GM19351 (cell line): ENCODE data around the gene SEC31B.

Source experiments
- ATAC-seq: cut with Tn5 transposase; IDR thresholded peaks from one replicate; pipeline ENCODE4 v1.9.1; 2021; ENCODE audit warnings: mild to moderate bottlenecking, moderate library complexity; ENCODE audit not compliant: unreplicated experiment

Gene SEC31B

DNA sequence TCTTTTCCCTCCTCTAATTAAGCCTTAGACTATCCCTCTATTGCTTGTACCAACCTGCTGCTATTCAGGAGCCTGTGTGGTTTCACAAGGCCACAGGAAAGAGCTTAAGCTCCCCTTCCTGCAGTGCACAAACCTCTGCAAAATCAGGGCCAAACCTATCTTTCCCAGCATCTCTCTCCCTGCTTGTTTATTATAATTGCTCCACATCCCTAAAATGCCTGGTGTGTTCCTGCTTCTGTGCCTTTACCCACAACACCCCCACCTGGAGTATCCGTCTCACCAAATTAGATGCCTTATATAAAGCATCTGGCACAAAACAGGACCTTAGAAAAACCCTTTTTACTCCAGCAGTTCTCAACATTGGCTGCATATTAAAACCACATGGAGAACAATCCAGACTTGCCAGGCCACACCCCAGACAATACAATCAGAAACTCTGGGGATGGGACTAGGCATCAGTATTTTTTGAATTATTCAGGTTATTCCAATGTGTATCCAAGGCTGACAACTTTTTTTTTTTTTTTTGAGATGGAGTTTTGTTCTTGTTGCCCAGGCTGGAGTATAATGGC lies 16.7 kb downstream of the SEC31B start:
- ATAC-seq = no peak

DNA sequence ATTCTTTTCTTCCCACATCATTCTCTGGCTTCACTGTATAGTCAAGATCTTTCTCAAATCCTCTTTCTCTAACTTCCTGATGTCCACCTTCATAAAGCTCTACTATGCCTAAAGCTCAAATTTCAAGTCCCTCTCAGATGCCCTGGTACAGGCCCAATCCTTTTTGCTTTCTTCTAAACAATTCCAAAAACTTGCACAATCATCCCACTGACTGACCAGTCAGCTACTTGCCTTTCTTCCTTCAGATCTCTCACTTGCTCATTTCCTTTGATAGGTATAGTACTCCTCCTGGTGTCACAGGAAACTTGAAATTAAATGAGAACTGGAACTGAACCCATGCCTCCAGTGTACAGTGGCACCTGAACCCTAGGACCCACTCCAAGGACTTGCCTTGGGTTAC lies 18.2 kb downstream of the SEC31B start:
- ATAC-seq = no peak

- ATAC-seq = no peak
These were observed 21.6 kb downstream of the SEC31B start for GRCh38 chr10:100498059-100498458.

DNA sequence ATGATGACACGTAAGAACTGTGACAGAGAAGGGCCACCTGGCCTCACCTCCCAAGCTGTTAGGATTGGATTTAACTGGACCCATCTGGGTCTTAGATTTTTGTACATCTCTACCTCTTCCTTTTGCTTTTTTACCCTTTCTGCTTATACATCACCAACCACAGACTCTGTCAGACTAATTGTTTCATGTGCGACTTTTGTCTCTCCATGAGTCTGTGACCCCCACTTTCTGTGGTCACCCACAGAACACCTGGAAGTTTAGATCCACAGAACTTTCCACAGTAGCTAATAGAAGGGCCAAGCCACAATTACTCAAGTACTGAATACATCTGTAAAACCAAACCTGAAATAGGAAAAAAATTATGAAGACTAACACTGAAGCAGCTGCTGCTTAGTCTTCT lies 23.1 kb downstream of the SEC31B start:
- no peak for ATAC-seq

GRCh38 chr10:100490531-100490930 lies 29.1 kb downstream of the SEC31B start:
- no peak for ATAC-seq

DNA sequence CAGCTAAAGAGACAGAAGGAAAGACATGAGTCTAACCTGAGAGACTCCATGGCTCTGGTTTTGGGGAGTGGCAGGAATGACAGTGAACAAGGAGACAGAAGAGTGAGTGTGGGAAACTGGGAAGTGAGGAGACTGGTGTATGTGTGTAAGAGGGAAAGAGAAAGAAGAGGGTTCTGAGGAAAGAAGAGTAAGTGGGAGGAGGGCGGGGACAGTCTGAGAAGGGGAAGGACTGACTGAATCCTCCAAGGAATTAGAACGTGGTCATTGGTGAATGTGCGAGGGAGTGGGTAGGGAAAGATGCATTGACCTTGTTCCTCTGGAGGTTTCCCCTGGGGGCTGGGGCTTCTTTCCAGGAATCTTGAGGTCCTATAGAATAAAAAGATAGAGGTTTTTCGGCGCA lies 30.3 kb downstream of the SEC31B start:
- no peak for ATAC-seq

DNA sequence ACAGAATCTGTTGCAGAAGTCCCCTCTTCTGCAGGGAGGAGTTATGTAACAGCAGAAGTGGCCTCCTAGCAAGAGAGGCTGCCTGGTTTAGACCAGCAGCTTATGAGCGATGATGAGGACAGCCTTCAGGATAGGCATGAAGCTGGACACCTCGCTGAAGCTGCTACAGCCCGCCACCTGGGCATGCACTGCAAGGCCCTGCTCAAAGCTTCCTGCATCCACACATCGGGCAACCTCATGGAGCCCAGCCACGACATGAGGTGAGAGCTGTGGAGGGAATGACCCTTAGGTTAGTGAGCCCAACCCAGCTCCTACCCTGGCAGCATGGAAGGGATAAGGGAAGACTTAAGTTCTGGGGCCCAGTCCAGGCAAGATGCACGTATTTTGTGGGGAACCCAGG lies 32.1 kb downstream of the SEC31B start:
- ATAC-seq = no peak

- ATAC-seq = no peak
These were observed 33.7 kb downstream of the SEC31B start for GRCh38 chr10:100485801-100486495.

GRCh38 chr10:100485366-100485765 lies 34.3 kb downstream of the SEC31B start:
- ATAC-seq = no peak

- no peak for ATAC-seq
These were observed 35.6 kb downstream of the SEC31B start for GRCh38 chr10:100483876-100484666.

GRCh38 chr10:100482834-100483185 lies 36.9 kb downstream of the SEC31B start:
- no peak for ATAC-seq

DNA sequence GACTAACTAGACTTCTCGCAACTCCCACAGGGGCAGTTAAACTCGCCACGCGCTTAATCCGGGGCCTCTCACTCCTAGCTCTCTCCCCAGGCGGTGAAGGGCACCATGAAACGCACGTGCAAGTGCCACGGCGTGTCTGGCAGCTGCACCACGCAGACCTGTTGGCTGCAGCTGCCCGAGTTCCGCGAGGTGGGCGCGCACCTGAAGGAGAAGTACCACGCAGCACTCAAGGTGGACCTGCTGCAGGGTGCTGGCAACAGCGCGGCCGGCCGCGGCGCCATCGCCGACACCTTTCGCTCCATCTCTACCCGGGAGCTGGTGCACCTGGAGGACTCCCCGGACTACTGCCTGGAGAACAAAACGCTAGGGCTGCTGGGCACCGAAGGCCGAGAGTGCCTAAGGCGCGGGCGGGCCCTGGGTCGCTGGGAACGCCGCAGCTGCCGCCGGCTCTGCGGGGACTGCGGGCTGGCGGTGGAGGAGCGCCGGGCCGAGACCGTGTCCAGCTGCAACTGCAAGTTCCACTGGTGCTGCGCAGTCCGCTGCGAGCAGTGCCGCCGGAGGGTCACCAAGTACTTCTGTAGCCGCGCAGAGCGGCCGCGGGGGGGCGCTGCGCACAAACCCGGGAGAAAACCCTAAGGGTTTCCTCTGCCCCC lies 37.4 kb downstream of the SEC31B start:
- peak; percentile 56 for ATAC-seq

- peak; percentile 99 for ATAC-seq
These were observed 38.1 kb downstream of the SEC31B start for GRCh38 chr10:100481462-100482081.

DNA sequence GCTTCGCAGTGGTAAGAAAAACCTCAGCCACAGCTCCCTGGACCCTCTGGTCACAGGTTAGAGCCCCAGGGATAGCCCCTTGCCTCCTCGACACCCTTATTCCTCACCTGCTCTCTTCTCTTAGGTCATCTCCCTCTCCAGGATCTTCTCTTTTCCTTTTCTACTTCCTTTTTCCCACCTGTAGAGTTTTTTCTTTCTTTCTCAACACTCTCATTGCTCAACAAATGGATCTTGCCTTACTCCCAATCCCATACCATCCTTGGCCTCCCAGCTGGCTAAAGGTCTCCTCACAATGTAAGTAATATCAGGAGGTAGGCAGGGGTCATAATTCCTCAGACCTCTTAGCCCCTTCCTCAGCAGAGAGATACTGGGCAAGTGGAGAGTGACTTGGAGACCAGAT lies 39.7 kb downstream of the SEC31B start:
- ATAC-seq = no peak

DNA sequence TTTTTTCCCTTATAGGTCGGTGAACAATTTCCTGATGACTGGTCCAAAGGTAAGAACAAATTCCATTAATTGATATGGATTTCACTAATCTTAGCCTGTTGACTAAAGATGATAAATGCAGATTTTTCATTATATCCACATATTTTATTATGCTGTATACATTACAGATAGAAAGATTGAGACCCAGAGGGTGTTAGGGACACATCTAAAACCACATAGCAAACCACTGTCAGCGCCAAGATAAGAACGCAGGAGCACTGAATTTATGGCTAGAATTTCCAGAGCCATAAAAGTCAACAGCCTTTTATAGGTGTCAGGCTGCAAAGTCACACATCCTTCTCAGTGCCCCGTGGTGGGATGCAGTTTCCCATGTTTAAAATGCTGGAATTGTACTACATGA lies 40.6 kb downstream of the SEC31B start:
- no peak for ATAC-seq

DNA sequence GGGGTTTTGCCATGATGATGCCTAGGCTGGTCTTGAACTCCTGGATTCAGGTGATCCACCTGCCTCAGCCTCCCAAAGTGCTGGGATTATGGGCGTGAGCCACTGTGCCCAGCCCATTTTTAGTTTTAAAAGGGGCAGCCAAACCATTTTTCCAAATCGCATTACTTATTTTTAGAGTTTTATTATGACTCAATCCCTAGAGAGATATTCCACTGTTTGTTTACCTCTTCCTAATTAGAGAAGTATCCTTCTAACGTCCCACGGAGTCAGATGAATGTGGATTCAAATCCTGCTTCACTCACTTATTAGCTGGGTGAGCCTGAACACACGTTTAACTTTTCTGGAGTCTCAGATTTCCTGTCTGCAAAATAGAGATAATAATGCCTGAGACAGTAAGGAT lies 41.7 kb downstream of the SEC31B start:
- no peak for ATAC-seq

DNA sequence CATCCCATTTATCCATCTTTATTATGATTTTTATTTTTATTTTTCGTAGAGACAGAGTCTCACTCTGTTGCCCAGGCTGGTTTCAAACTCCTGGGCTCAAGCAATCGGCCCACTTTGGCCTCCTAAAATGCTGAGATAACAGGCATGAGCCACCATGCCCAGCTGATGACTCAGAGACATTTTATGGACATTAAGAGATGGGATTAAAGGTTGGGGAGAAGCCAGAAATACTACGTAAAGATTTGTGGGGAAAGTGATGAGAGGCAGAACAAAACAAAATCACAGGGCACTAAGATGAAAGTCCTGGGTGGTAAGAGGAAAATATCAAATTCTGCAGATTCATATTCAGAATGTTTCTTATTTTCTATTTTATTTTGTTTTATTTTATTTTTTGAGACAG lies 49.3 kb downstream of the SEC31B start:
- no peak for ATAC-seq

- ATAC-seq = no peak
These were observed 49.9 kb downstream of the SEC31B start for GRCh38 chr10:100469756-100470155.

GRCh38 chr10:100468978-100469377 lies 50.7 kb downstream of the SEC31B start:
- ATAC-seq = no peak

DNA sequence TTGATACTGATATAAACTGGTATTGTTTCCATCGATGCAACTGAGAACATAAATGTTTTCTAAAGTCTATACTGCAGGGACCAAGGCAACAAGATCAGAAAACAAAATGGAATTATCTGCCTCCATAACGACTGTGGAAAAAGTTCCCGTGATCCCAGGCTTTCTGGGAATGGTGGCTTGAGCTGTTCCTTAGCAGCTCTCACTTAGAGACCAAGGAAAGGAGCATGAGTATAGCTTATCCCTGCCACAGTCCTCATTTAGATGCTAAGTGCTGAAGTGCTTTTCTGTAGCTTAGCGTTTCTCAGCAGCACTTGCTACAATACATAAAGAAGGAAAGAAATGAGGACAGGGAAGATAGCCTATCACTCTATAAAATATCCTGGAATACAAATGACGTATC lies 51.3 kb downstream of the SEC31B start:
- no peak for ATAC-seq

DNA sequence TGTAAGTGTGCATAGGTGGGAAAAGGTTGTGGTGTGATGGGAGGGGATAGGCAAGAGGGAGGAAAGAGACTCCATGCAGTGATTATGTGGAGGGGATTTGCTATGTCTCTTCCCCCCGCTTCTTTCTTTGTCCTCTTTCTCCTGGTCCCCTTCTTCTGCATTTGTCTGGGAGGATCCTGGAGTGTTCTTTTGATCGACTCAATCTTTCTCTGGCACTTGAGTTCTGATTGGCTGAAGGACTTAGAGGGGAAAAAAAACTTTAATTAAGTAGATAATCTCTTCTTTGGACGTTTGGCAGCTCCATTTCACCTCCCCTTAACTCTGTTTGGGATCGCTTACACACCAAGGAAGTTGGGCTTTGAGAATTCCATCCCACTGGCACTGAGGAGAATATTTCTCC lies 57.0 kb downstream of the SEC31B start, which contains the start of gene WNT8B:
WNT8B (plus strand) TSS at position 301 of the 400 bp plus-strand sequence. CDS start 160 bp downstream, outside the sequence.
- ATAC-seq = no peak
